BJ (cell line): ENCODE data around the gene NTRK3. TPM values are rescaled to one million over a fixed set of nuclear protein-coding genes. Genes with fewer than 3 reads are reported as not detected.

Experiments
- CTCF ChIA-PET: fragments of 350-600 bp; formaldehyde crosslinking; extraction: SDS; loops from one replicate; lab custom pipeline; 2021; ENCODE audit warnings: antibody characterized with exemption, inconsistent platforms; lab: Yijun Ruan, JAX
- POLR2A ChIA-PET: fragments of 300-600 bp; sonication (Branson Sonifier 250); formaldehyde crosslinking; extraction: SDS; loops from one replicate; lab custom pipeline; 2021; ENCODE audit warnings: antibody characterized with exemption; lab: Charles Lee
- DNase-seq: peaks from one replicate; pipeline ENCODE4 v3.0.0-alpha.2; 2011; ENCODE audit warnings: low read depth
- H3K27me3 ChIP-seq: 2 replicates; pipeline ENCODE4 v1.6.0; 2011; ENCODE audit warnings: low read length; ENCODE audit not compliant: control insufficient read depth, insufficient read depth
- H3K36me3 ChIP-seq: 2 replicates; pipeline ENCODE4 v1.5.1; 2011; ENCODE audit warnings: low read length; ENCODE audit not compliant: control insufficient read depth, insufficient read depth
- H3K4me3 ChIP-seq: 2 replicates; pipeline ENCODE4 v1.5.1; 2011; ENCODE audit warnings: low read depth, mild to moderate bottlenecking, control low read depth, low read length
- polyA plus RNA-seq: library from polyadenylated mRNA; depleted of rRNA; stranded (reverse); fragments of >200 nt; gene quantifications from 2 replicates; pipeline ENCODE4 v1.2.3, GENCODE V29; 2011
- TF ChIP-seq, protein P1 (sequence below): IDR thresholded peaks from 2 replicates; pipeline ENCODE4 v1.5.1; 2011; ENCODE audit warnings: low read depth, mild to moderate bottlenecking, control low read depth, inconsistent platforms, low read length, moderate library complexity; ENCODE audit not compliant: insufficient read depth

The NTRK3 gene
- polyA plus RNA-seq, 1 experiment, result 0.12 TPM

- ChIA-PET POLR2A (no interaction called here), CTCF (no interaction called here)
- TF ChIP-seq, protein P1, sequence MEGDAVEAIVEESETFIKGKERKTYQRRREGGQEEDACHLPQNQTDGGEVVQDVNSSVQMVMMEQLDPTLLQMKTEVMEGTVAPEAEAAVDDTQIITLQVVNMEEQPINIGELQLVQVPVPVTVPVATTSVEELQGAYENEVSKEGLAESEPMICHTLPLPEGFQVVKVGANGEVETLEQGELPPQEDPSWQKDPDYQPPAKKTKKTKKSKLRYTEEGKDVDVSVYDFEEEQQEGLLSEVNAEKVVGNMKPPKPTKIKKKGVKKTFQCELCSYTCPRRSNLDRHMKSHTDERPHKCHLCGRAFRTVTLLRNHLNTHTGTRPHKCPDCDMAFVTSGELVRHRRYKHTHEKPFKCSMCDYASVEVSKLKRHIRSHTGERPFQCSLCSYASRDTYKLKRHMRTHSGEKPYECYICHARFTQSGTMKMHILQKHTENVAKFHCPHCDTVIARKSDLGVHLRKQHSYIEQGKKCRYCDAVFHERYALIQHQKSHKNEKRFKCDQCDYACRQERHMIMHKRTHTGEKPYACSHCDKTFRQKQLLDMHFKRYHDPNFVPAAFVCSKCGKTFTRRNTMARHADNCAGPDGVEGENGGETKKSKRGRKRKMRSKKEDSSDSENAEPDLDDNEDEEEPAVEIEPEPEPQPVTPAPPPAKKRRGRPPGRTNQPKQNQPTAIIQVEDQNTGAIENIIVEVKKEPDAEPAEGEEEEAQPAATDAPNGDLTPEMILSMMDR, result no peak
- DNase-seq, result no peak
- Histone ChIP-seq H3K4me3 (no peak overlapping the region), H3K27me3 (no peaks in the 10 kb centered on the region), H3K36me3 (no peaks in the 10 kb centered on the region)
Observed at GRCh38 chr15:87863152-87863551, 393.4 kb downstream of the NTRK3 start.

GRCh38 chr15:87860743-87861142 lies 395.8 kb downstream of the NTRK3 start:
- DNase-seq, result no peak
- Histone ChIP-seq H3K36me3 (no peaks in the 10 kb centered on the region), H3K4me3 (no peak overlapping the region), H3K27me3 (no peaks in the 10 kb centered on the region)
- TF ChIP-seq, protein P1, result no peak
- ChIA-PET POLR2A (no interaction called here), CTCF (no interaction called here)

GRCh38 chr15:87858651-87859050 lies 397.9 kb downstream of the NTRK3 start:
- ChIA-PET CTCF (interaction anchor here (0.6 kb wide), 1 partner anchor 167 kb away, joined by 4 read pairs; no protein-coding TSS in a partner anchor), POLR2A (no interaction called here)
- no peak for DNase-seq
- H3K36me3 ChIP-seq, result no peaks in the 10 kb centered on the region
- TF ChIP-seq, protein P1, result no peak
- H3K4me3 ChIP-seq, result no peak overlapping the region
- no peaks in the 10 kb centered on the region for H3K27me3 ChIP-seq

DNA sequence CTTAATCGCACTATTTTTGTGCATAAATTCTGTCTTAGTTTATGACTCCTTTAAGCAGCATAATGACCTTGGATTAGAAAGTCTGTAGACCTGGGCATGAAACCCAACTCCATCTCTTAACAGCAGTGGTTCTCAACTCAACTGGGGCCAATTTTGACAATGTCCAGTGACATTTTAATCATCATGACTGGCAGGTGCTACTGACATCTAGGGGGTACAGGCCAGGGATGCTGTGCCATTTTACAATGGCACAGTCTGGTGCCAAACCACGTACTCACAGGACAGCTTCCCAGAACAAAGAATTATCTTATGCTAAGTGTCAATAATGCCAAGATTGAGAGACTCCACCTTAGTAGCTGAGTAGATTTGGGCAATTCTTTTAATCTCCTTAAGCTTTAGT lies 405.0 kb downstream of the NTRK3 start:
- Histone ChIP-seq H3K4me3 (no peak overlapping the region), H3K27me3 (no peaks in the 10 kb centered on the region), H3K36me3 (no peaks in the 10 kb centered on the region)
- POLR2A ChIA-PET, result no interaction called here
- TF ChIP-seq, protein P1, result no peak
- no peak for DNase-seq
- CTCF ChIA-PET, result no interaction called here

- no peaks in the 10 kb centered on the region for H3K36me3 ChIP-seq
- DNase-seq, result no peak
- no peaks in the 10 kb centered on the region for H3K27me3 ChIP-seq
- ChIA-PET CTCF (interaction anchor here (1.4 kb wide), 1 partner anchor 14 kb away, joined by 3 read pairs; no protein-coding TSS in a partner anchor), POLR2A (no interaction called here)
- TF ChIP-seq, protein P1, result no peak
- H3K4me3 ChIP-seq, result no peak overlapping the region
Observed at GRCh38 chr15:87850916-87851315, 405.6 kb downstream of the NTRK3 start.
